ENCODE measurements around the gene PPP1R14B. TPM values are rescaled to one million over a fixed set of nuclear protein-coding genes. Genes with fewer than 3 reads are reported as not detected.

The PPP1R14B gene
- total RNA-seq, 4 donors from 2014 or later: 144 to 444 (median 237) TPM

- no peak for TF ChIP-seq CTCF (IDR thresholded peaks at IDR 0.05 in 4 of 5, conservative IDR thresholded peaks at IDR 0.05 in 1 of 5)
- no peak for TF ChIP-seq POLR2A (IDR thresholded peaks at IDR 0.05)
- H3K4me1 ChIP-seq: peaks cover 41 to 61% of the 10 kb centered on the region in 2 donors
- DNase-seq: no peak
- intact Hi-C loops (cut with DNase I; ENCODE audit: low total_unique reads): loop anchor here (5.0 kb wide), 1 partner anchor 58 kb away; the partner anchor contains the start of gene MACROD1
- H3K9me3 ChIP-seq: no peaks in the 10 kb centered on the region
- peaks cover 0 to 5% of the 10 kb centered on the region in 2 donors for H3K36me3 ChIP-seq
- peak; percentile 0 to 5 for ATAC-seq
- peak overlapping the region; percentile 95 to 99 (median 96) for H3K27ac ChIP-seq
- peak overlapping the region; percentile 86 to 92 (median 88) for H3K4me3 ChIP-seq
- in situ Hi-C loops (cut with MboI; ENCODE audit: low sequenced_read_pairs in 4 of 4): no loop called here
- H3K27me3 ChIP-seq: no peaks in the 10 kb centered on the region
These were observed 21.7 kb downstream of the PPP1R14B start for GRCh38 chr11:64224891-64225607.

- Histone ChIP-seq H3K27me3 (no peaks in the 10 kb centered on the region), H3K36me3 (peaks cover 0 to 7% of the 10 kb centered on the region in 2 donors), H3K9me3 (no peaks in the 10 kb centered on the region), H3K4me1 (peaks cover 34 to 53% of the 10 kb centered on the region in 2 donors), H3K4me3 (no peak overlapping the region), H3K27ac (peak overlapping the region; percentile 95 to 99 (median 96))
- TF ChIP-seq CTCF (IDR thresholded peaks at IDR 0.05 in 4 of 5, conservative IDR thresholded peaks at IDR 0.05 in 1 of 5) (no peak), POLR2A (IDR thresholded peaks at IDR 0.05) (no peak)
- in situ Hi-C loops (cut with MboI; ENCODE audit: low sequenced_read_pairs in 4 of 4) (no loop called here), intact Hi-C loops (cut with DNase I; ENCODE audit: low total_unique reads) (no loop called here)
- DNase-seq (no peak), ATAC-seq (no peak)
These were observed 22.4 kb downstream of the PPP1R14B start for GRCh38 chr11:64224151-64224890.

GRCh38 chr11:64223001-64223651, 23.6 kb downstream of the PPP1R14B start:
- in situ Hi-C loops (cut with MboI; ENCODE audit: low sequenced_read_pairs in 4 of 4): no loop called here
- intact Hi-C loops (cut with DNase I; ENCODE audit: low total_unique reads): no loop called here
- TF ChIP-seq POLR2A (IDR thresholded peaks at IDR 0.05) (no peak), CTCF (IDR thresholded peaks at IDR 0.05 in 4 of 5, conservative IDR thresholded peaks at IDR 0.05 in 1 of 5) (no peak)
- peaks cover 31 to 52% of the 10 kb centered on the region in 2 donors for H3K4me1 ChIP-seq
- H3K9me3 ChIP-seq: no peaks in the 10 kb centered on the region
- peak in 1 of 2 donors; percentile 19 for ATAC-seq
- peak in 1 of 2 donors; percentile 76 for DNase-seq
- no peak overlapping the region for H3K4me3 ChIP-seq
- H3K27me3 ChIP-seq: no peaks in the 10 kb centered on the region
- H3K27ac ChIP-seq: peak overlapping the region in 3 of 4 donors; percentile 62 to 95 (median 81)
- H3K36me3 ChIP-seq: peaks cover 0 to 7% of the 10 kb centered on the region in 2 donors

GRCh38 chr11:64222651-64223000, 24.1 kb downstream of the PPP1R14B start:
- peak overlapping the region in 3 of 4 donors; percentile 62 to 95 (median 81) for H3K27ac ChIP-seq
- TF ChIP-seq CTCF (IDR thresholded peaks at IDR 0.05 in 4 of 5, conservative IDR thresholded peaks at IDR 0.05 in 1 of 5): no peak
- TF ChIP-seq POLR2A (IDR thresholded peaks at IDR 0.05): no peak
- peaks cover 0 to 7% of the 10 kb centered on the region in 2 donors for H3K36me3 ChIP-seq
- no peak for DNase-seq
- peaks cover 26 to 47% of the 10 kb centered on the region in 2 donors for H3K4me1 ChIP-seq
- H3K9me3 ChIP-seq: no peaks in the 10 kb centered on the region
- in situ Hi-C loops (cut with MboI; ENCODE audit: low sequenced_read_pairs in 4 of 4) (no loop called here), intact Hi-C loops (cut with DNase I; ENCODE audit: low total_unique reads) (no loop called here)
- no peak for ATAC-seq
- H3K27me3 ChIP-seq: no peaks in the 10 kb centered on the region
- H3K4me3 ChIP-seq: no peak overlapping the region

Data from gastrocnemius medialis (tissue), 4 donors.